ENCODE results near the gene RRP12.

RRP12 gene

DNA sequence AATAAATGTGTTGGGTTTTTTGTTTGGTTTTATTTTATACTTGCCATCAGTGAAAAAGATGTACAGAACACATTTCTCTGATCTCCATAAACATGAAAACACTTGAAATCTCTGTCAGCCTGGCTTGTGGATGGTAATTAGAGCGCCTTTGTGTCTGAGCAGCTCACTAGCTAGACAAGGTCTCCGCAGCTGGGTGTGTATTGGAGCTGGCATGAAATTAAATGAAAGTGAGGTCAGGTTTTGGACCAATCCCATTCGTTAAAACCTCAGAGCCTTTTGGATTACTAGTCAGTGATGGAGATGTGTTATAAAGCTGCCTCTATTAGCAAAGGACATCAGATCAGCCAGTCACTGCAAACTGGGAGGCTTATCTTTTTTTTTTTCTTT is 79.3 kb downstream of the RRP12 start:
- no peak for FAIRE-seq

DNA sequence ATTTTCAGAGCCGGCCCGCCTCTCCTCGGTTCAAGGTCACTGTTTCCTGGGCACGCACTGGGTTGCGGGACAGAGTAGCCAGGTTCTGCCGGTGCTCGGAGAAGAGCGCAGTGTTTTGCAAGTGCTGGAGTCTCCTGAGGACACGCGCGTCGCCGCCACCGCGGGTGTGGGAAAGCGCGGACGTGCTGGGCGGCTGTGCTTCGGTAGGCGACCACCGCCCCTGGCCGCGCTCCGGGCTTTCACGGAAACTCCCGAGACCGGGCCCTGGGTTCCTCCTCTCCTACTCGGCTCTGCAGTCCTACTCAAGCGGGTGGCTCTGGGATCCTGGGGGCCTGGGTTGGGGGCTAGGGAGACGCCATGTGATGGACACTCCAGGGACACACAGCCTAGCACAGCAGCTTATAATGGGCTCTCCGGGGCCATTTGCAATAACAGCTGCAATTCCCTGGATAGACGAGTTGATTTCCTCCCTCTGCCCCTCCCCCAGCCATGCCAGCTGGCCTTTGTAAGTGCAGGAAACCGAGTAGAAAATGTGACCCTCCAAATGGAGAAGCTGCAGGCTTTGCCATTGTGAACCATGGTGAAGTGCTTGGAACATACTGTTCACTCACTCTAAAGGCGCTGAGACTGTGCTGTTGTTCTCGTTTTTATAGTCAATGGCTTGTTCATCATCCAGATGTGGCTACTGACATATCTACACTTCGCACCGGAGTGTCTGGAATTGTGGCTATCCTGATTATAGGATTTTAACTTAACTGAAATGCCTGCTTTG is 79.9 kb downstream of the RRP12 start:
- TF ChIP-seq POLR2AphosphoS5 (IDR thresholded peaks at IDR 0.05; ENCODE audit: low read depth, low read length), result no peak
- TF ChIP-seq SPI1 (IDR thresholded peaks at IDR 0.05; ENCODE audit: low read depth, low read length), result no peak
- TF ChIP-seq POLR2A (IDR thresholded peaks at IDR 0.05; ENCODE audit: low read depth, low read length), result no peak
- TF ChIP-seq POU2F2 (IDR thresholded peaks at IDR 0.05; ENCODE audit: low read depth, low read length), result no peak
- no peak for TF ChIP-seq TAF1 (IDR thresholded peaks at IDR 0.05; ENCODE audit: low read depth, low read length)
- no peak for TF ChIP-seq PAX5 (IDR thresholded peaks at IDR 0.05; ENCODE audit: insufficient read depth, low read length, severe bottlenecking)

More for the DNA sequence above, 79.3 kb downstream of the RRP12 start:
- no peak for DNase-seq (ENCODE audit: insufficient read length, low spot score)
- TF ChIP-seq SPI1 (IDR thresholded peaks at IDR 0.05; ENCODE audit: low read depth, low read length), result no peak
- no peak for TF ChIP-seq TAF1 (IDR thresholded peaks at IDR 0.05; ENCODE audit: low read depth, low read length)
- no peak for TF ChIP-seq POLR2AphosphoS5 (IDR thresholded peaks at IDR 0.05; ENCODE audit: low read depth, low read length)
- TF ChIP-seq PAX5 (IDR thresholded peaks at IDR 0.05; ENCODE audit: insufficient read depth, low read length, severe bottlenecking), result no peak
- TF ChIP-seq POU2F2 (IDR thresholded peaks at IDR 0.05; ENCODE audit: low read depth, low read length), result no peak
- no peak for TF ChIP-seq POLR2A (IDR thresholded peaks at IDR 0.05; ENCODE audit: low read depth, low read length)

DNA sequence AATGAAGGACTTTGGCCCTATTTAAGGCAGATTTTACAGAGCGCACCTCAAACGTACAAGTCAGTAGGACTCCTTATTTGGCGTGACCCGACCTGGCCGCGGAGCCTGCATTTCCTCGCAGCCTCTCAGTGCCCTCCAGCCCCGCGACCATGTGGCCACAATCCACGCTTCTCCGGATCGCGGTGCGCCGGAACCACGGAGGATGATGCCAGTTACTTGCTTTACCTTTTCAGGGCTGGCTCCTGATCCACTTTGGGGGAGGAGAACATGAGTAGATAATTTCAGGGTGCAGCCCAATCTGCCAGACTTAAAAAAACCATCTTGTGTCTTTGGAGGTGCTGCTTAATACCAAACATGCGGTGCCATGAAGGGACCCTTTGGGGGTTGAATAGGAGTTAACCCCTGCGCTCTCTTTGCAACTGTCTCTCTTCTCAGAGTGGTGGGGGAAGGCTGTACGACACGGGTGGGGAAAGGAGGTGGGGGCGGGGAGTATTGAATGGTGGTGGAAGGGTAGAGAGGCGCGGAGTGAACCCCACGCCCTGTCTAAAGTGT is 80.6 kb downstream of the RRP12 start:
- no peak for DNase-seq (ENCODE audit: insufficient read length, low spot score)
- TF ChIP-seq PAX5 (IDR thresholded peaks at IDR 0.05; ENCODE audit: insufficient read depth, low read length, severe bottlenecking) (no peak), TAF1 (IDR thresholded peaks at IDR 0.05; ENCODE audit: low read depth, low read length) (no peak)
- FAIRE-seq, result peak; percentile 55

More for the DNA sequence above, 79.9 kb downstream of the RRP12 start:
- FAIRE-seq (no peak), DNase-seq (ENCODE audit: insufficient read length, low spot score) (no peak)

DNA sequence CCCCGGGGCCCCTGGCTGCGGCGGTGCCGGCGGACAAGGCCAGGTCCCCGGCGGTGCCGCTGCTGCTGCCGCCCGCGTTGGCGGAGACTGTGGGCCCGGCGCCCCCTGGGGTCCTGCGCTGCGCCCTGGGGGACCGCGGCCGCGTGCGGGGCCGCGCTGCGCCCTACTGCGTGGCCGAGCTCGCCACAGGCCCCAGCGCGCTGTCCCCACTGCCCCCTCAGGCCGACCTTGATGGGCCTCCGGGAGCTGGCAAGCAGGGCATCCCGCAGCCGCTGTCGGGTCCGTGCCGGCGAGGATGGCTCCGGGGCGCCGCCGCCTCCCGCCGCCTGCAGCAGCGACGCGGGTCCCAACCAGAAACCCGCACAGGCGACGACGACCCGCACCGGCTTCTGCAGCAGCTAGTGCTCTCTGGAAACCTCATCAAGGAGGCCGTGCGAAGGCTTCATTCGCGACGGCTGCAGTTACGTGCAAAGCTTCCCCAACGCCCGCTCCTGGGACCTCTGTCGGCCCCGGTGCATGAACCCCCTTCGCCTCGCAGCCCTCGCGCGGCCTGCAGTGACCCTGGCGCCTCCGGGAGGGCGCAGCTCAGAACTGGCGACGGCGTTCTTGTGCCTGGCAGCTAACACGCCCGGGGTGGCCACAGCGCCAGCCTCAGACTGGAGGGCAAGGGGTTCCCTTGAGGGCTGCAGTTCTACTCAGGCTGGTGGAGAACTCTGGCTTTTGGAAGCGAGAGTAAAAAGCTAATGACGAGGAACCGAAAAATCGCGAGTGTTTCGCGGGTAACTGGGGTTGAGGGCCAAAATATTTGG is 81.3 kb downstream of the RRP12 start:
- FAIRE-seq (no peak), DNase-seq (ENCODE audit: insufficient read length, low spot score) (no peak)
- TF ChIP-seq POU2F2 (IDR thresholded peaks at IDR 0.05; ENCODE audit: low read depth, low read length), result no peak
- no peak for TF ChIP-seq SPI1 (IDR thresholded peaks at IDR 0.05; ENCODE audit: low read depth, low read length)
- TF ChIP-seq TAF1 (IDR thresholded peaks at IDR 0.05; ENCODE audit: low read depth, low read length), result no peak
- no peak for TF ChIP-seq PAX5 (IDR thresholded peaks at IDR 0.05; ENCODE audit: insufficient read depth, low read length, severe bottlenecking)
- no peak for TF ChIP-seq POLR2A (IDR thresholded peaks at IDR 0.05; ENCODE audit: low read depth, low read length)
- TF ChIP-seq POLR2AphosphoS5 (IDR thresholded peaks at IDR 0.05; ENCODE audit: low read depth, low read length), result no peak

DNA sequence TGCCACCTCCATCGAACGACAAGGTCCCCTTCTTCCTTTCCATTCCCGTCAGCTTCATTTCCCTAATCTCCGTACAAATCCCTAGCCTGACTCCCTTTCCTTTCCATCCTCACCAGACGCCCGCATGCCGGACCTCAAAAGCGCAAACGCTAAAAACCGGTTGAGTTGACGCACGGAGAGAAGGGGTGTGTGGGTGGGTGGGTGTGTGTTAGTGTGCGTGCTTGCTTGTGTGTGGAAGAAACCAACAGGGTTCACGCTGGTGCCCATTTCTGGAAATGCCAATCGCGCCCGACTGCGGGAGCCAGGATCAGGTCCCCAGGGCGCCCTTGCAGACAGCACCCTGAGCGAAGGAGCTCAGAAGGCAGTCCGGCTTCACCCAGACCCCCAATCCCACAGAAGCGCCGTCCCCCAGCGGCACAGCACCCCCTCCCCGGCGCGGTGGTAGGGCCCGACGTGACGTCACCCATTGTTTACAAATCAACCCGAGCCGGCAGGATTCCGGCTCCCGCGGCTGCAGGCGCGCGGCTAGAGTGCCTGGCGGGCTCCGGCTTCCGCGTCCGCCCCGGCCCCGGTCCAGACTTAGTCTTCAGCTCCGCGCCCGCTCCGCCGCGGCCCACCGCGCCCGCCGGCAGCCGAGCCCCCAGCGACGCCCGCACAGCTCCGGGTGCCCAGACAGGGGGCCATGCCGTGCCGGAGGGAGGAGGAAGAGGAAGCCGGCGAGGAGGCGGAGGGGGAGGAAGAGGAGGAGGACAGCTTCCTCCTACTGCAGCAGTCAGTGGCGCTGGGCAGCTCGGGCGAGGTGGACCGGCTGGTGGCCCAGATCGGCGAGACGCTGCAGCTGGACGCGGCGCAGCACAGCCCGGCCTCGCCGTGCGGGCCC is 82.1 kb downstream of the RRP12 start, which contains the start of gene FRAT1:
Gene FRAT1, plus strand, starts transcription at position 500 of the 880 bp plus-strand sequence. Its CDS starts 183 bp downstream, at position 683.
- FAIRE-seq (peak; percentile 94), DNase-seq (ENCODE audit: insufficient read length, low spot score) (peak; percentile 68)

DNA sequence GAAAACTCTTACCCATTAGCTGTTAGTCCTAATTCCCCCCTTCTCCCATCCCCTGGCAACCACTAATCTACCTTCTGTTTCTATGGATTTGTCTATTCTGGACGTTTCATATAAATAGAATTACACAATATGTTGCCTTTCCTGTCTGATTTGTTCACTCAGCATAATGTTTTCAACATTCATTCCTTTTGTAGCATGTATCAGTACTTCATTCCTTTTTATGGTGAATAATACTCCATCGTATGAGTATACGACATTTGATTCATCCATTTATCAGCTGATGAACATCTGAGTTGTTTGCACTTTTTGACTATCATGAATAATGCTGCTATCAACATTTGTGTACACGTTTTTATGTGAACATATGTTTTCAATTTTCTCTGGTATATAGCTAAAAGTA is 86.5 kb downstream of the RRP12 start:
- no peak for FAIRE-seq
- DNase-seq (ENCODE audit: insufficient read length, low spot score), result no peak
- TF ChIP-seq SPI1 (IDR thresholded peaks at IDR 0.05; ENCODE audit: low read depth, low read length) (no peak), POLR2A (IDR thresholded peaks at IDR 0.05; ENCODE audit: low read depth, low read length) (no peak), POLR2AphosphoS5 (IDR thresholded peaks at IDR 0.05; ENCODE audit: low read depth, low read length) (no peak), PAX5 (IDR thresholded peaks at IDR 0.05; ENCODE audit: insufficient read depth, low read length, severe bottlenecking) (no peak), TAF1 (IDR thresholded peaks at IDR 0.05; ENCODE audit: low read depth, low read length) (no peak), POU2F2 (IDR thresholded peaks at IDR 0.05; ENCODE audit: low read depth, low read length) (no peak)

More for the DNA sequence above, 82.1 kb downstream of the RRP12 start, which contains the start of gene FRAT1:
- TF ChIP-seq POLR2A (IDR thresholded peaks at IDR 0.05; ENCODE audit: low read depth, low read length) (no peak), SPI1 (IDR thresholded peaks at IDR 0.05; ENCODE audit: low read depth, low read length) (peak; percentile 15; the same call in 1 of the 2 replicates)

DNA sequence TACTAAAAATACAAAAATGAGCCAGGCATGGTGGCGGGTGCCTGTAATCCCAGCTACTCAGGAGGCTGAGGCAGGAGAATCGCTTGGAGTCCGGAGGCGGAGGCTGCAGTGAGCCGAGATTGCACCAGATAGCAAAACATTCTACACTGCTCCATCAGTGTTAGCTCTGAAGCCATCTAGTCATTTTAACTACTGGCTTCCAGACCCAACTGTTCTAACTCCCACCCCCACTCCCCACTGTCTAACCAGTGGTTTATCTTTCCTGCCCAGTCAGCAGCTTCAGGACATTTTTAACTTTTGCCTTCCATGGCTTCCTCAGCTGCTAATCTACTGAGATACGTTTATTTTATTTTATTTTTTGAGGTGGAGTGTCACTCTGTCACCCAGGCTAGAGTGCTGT is 88.2 kb downstream of the RRP12 start:
- no peak for TF ChIP-seq PAX5 (IDR thresholded peaks at IDR 0.05; ENCODE audit: insufficient read depth, low read length, severe bottlenecking)
- no peak for TF ChIP-seq TAF1 (IDR thresholded peaks at IDR 0.05; ENCODE audit: low read depth, low read length)
- TF ChIP-seq SPI1 (IDR thresholded peaks at IDR 0.05; ENCODE audit: low read depth, low read length), result no peak
- TF ChIP-seq POLR2AphosphoS5 (IDR thresholded peaks at IDR 0.05; ENCODE audit: low read depth, low read length), result no peak
- no peak for TF ChIP-seq POLR2A (IDR thresholded peaks at IDR 0.05; ENCODE audit: low read depth, low read length)
- no peak for TF ChIP-seq POU2F2 (IDR thresholded peaks at IDR 0.05; ENCODE audit: low read depth, low read length)
- FAIRE-seq (no peak), DNase-seq (ENCODE audit: insufficient read length, low spot score) (no peak)

DNA sequence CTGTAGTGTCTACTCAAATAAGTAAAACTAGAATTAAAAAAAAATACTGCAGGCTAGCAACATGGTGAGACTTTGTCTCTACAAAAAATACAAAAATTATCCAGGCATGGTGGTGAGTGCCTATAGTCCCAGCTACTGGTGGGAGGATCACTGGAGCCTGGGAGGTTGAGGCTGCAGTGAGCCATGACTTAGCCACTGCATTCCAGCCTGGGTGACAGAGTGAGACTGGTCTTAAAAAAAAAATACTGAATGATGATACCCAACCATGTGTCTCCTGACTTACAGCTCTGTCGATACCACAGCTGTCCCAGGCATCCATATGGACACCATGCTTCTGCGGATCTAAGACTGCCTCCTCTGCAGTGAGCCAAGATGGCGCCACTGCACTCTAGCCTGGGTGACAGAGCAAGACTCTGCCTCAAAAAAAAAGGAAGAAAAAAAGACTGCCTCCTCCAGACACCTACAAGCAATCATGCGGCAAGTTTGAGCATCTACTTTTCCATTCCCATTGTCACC is 90.0 kb downstream of the RRP12 start:
- no peak for DNase-seq (ENCODE audit: insufficient read length, low spot score)
- no peak for FAIRE-seq
- TF ChIP-seq POU2F2 (IDR thresholded peaks at IDR 0.05; ENCODE audit: low read depth, low read length) (no peak), TAF1 (IDR thresholded peaks at IDR 0.05; ENCODE audit: low read depth, low read length) (no peak), SPI1 (IDR thresholded peaks at IDR 0.05; ENCODE audit: low read depth, low read length) (no peak), POLR2A (IDR thresholded peaks at IDR 0.05; ENCODE audit: low read depth, low read length) (no peak), PAX5 (IDR thresholded peaks at IDR 0.05; ENCODE audit: insufficient read depth, low read length, severe bottlenecking) (no peak), POLR2AphosphoS5 (IDR thresholded peaks at IDR 0.05; ENCODE audit: low read depth, low read length) (no peak)

All from GM12891 (cell line).